SK-MEL-5 (cell line): ENCODE measurements around the gene RND2. TPM values are rescaled to one million over a fixed set of nuclear protein-coding genes. Genes with fewer than 3 reads are reported as not detected.

Source experiments
- DNase-seq: peaks from one replicate; pipeline ENCODE4 v3.0.0-alpha.2; 2016; ENCODE audit warnings: low read depth, low spot score
- in situ Hi-C: cut with HindIII; loops from 2 replicates; pipeline ENCODE4 v1.10.0; 2016; ENCODE audit warnings: low sequenced_read_pairs, high pct_unique_total_duplicates, low pct_unique_long_range_greater_than_20kb
- total RNA-seq: library from RNA; depleted of rRNA; stranded (reverse); fragments of >200 nt; shearing (Covaris generic); gene quantifications from 2 replicates; pipeline ENCODE4 v1.2.3, GENCODE V29; 2014

The RND2 gene
- total RNA-seq, 1 experiment from 2014 or later = not detected

GRCh38 chr17:43020789-43021740 lies 4.0 kb upstream of the RND2 start:
- DNase-seq = peak; percentile 91
- in situ Hi-C loops = no loop called here

GRCh38 chr17:43021741-43022512 lies 3.1 kb upstream of the RND2 start, which contains the start of gene VAT1:
Gene VAT1 (minus strand): TSS chr17:43022385. CDS start chr17:43022322, 63 bp downstream.
- in situ Hi-C loops = no loop called here
- DNase-seq = peak; percentile 84

- no peak for DNase-seq
- in situ Hi-C loops = no loop called here
Measured at GRCh38 chr17:43025290-43025657, 243 bp downstream of the RND2 start.

DNA sequence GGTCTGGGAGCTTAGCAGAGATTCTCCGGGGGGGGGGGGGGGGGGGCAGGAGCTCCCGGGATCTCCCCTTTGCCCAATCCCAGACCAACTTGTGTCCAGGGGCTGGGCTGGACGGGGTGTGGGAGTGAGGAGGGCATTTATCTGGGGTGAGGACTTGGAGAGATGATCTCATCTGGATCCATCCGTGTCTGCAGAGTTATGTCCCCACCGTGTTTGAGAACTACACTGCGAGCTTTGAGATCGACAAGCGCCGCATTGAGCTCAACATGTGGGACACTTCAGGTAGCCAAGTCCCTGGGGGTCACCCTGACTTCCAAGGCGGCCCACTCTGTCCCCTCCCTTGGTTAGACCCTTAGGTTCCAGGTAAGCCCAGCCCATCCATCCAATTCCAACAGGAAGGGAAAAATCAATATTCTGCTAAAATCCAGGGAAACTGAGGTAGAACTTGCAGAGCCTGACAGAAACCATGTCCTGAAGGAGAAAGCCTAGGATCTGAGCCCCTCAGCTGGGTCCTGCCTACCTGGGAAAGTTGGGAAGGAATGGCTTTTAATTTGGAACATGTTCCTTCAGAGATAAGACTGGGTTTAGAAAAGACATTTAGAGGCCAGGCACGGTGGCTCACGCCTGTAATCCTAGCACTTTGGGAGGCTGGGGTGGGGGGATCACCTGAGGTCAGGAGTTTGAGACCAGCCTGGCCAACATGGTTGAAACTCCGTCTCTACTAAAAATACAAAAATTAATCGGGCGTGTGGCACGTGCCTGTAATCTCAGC lies 921 bp downstream of the RND2 start:
- DNase-seq = no peak
- in situ Hi-C loops = no loop called here

DNA sequence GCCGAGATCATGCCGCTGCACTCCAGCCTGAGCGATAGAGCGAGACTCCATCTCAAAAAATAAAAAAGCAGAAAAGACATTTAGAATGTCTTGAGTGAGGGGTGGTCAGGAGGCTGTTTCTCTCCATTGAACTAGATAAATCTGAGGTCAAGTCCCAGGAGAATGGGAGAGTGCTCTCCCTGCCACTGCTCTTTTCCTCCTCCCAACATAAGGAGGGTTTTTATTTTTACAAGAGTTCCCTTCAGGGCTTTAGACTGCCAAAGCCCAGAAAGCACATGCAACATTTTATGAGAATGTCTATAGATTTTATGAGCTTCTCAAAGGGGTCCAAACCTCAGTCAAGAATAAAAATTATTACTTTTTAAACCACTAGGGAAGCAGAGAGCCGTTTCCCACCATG lies 1.6 kb downstream of the RND2 start:
- no peak for DNase-seq
- in situ Hi-C loops = no loop called here

DNA sequence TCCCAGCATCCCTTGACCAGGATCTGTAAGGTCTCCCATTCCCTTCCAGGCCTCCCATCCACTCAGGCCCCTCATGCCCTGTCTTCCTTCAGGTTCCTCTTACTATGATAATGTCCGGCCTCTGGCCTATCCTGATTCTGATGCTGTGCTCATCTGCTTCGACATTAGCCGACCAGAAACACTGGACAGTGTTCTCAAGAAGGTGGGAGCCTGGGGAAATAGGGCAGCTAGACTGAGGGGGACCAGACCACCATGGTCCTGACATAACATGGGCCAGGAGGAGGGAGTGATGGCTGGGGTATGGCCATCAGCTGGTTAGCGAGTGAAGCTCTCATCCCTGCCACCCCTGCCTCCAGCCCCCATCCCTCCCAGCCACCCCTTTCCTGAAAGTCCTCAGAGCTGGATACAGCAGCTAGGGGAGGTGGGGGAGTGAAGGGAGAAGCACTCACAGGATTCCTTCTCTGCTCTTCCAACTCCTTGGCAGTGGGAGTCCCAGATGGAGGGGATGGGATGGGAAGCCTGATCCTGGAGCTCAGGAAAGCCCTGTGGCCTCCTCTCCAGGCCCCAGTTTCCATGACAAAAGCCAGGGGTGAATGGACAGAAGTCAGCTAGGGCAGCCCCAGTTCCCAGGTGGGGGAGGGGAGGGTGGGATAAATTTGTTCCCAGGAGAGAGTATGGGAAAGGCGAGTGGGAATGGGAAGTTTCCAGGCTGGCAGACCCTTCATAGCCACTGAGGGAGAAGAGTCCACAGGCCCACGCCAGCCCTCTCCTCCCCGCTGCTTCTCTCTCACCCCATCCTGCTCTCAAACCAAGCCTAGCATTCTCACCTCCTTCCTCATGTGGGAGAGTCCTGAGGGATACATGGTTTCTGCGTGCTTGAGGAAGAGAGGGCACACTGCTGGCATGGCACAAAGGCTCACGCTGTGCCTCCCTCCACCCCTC lies 2.3 kb downstream of the RND2 start:
- in situ Hi-C loops = no loop called here
- DNase-seq = no peak

GRCh38 chr17:43028221-43028861 lies 3.3 kb downstream of the RND2 start:
- DNase-seq = no peak
- in situ Hi-C loops = no loop called here

DNA sequence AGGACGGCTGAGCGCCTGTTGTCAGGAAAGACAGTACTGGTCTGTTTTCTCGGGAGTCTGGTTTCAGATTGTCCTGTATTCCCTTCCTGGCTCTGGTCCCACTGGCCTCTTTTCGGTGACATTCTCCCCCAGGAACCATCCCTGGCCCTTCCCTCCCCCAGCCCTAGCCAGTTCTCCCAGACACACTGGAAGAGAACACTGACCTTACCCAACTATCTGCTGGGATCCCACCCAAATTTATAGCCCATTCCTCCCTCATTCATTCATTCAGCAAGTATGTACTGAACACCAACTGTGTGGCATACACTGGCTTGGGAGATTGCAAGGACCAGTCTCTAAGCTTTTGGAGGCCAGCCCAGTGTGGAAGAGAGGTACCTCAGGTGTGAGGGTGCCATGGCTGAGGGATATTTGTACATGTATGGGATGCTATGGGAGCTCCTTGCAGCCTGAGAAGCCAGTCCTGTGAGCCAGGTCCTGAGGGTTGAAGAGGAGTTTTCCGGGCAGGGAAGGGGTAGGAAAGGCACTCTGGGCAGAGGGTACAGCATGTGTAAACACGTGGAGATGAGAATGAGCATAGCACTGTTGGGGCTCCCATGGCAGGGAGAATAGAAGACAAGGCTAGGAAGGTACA lies 5.2 kb downstream of the RND2 start:
- in situ Hi-C loops = no loop called here
- no peak for DNase-seq

DNA sequence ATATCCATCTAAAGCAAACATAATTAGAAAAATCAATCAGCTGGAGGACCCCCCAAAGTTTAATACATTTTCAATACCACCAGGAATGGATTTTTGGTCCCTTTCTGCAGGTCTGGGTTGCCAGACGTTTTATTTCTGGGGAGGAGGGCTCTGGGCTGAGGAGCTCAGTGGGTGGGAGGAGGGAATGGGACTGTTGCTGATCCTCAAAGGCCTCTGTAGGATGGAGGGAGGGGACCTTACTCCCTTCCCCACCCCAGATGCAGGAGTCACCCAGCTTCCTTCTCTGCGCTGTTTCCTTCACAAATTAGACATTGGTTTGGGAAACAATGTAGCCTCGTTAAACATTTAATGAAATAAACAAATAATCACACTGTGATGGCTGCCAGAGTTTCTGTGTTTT lies 6.6 kb downstream of the RND2 start:
- no peak for DNase-seq
- in situ Hi-C loops = no loop called here

DNA sequence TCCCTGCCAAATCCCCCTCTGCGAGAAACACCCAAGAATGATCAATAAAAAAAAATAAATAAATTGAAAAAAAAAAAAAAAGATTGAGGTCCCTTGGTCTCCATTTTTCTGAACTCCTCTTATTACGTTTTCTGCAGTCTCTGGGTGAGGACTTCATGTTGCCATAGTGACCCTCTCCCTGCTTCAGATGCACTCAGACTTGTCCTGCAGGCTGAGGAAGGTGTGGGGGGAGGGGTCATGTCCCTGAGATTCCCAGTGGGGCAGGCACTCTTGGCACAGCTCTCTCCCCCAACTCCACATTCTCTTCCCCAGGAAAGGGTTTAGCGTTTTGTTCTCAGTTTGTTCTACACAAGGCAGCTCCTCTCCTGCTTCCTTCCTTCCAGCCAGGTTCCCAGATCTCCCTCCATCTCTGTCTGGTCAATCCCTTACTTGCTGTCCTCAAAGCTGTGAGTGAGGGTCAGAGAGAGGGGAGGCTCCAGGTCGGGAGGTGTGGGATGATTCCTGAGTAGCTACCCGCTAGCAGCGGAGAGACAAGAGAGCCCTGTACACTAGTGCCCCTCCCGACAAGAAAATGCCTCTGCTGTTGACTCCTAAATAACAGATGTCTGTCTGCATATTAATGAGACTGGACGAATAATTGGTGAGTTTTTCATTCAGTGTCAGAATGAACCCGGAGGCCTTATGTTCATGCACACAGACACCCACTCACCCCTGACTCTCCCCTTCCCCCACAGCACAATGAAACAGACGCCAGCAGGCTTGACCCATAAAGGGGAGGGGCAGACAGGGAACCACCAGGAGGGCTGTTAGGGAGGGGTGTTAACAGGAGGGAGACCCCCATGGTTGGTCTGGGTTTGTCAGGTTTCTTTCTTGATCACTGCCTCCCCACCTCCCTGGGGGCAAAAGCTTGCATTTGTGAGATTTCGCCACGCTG lies 9.2 kb downstream of the RND2 start:
- in situ Hi-C loops = no loop called here
- no peak for DNase-seq

GRCh38 chr17:43034894-43035293 lies 9.9 kb downstream of the RND2 start:
- in situ Hi-C loops = no loop called here
- no peak for DNase-seq

GRCh38 chr17:43039646-43040045 lies 14.6 kb downstream of the RND2 start:
- in situ Hi-C loops = no loop called here
- no peak for DNase-seq

DNA sequence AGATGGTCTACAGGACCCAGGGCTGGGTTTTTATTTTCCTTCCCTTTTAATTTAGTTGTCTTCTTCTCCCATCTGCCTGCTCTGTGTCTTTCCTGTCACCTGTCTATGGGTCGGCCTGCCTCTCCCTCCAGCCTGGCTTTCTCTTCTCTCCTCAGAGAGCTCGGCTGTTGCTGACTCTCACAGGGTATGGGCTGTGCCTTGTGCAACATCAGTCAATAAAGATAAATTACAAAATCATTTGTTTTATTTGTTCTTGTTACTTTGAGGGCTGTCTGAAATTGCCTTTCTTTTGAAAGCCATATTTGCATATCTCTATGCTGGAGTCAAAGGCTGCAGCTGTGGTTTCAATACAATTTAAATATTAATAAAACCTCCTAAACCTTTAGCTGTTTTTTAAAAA lies 15.6 kb downstream of the RND2 start:
- no peak for DNase-seq
- in situ Hi-C loops = no loop called here

DNA sequence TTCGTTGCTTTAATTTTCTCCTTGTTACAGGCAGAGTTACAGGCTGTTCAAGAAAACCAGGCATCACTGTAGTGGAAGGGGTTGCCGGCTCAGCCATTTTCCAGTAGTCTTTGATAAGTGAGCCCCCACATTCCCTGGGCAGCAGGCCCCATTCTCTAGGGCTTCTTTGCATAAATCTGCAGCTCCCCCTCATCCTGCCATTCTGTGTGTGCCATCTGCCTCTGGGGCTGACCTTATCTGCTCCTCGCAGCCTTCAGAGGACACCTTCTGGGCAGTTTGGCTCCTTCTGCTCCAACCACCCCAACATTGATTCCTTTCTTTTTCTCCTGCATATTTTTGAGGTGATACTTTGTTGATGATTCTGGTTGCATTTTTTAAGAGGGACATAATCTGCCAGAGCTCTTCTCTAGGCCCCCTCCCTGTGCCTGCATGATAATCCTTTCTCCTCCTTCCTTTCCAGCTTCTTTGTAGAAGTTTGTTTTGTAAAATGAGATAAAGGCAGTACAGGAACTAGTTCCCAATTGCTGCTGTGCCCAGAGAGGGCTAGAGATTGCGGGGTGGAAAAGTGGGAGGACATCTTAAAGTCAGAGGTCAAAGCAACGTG lies 17.1 kb downstream of the RND2 start:
- in situ Hi-C loops = no loop called here
- DNase-seq = no peak

- in situ Hi-C loops = no loop called here
- no peak for DNase-seq
Measured at GRCh38 chr17:43043307-43043706, 18.3 kb downstream of the RND2 start.
